HG02938 (cell line): Measurements from ENCODE around the gene SEZ6L.

Source experiments
- ATAC-seq: cut with Tn5 transposase; IDR thresholded peaks from one replicate; pipeline ENCODE4 v1.9.1; 2021; ENCODE audit warnings: mild to moderate bottlenecking, moderate library complexity; ENCODE audit not compliant: unreplicated experiment

SEZ6L gene

GRCh38 chr22:26174280-26174679 is 5.0 kb downstream of the SEZ6L start:
- no peak for ATAC-seq

GRCh38 chr22:26182723-26183122 is 13.5 kb downstream of the SEZ6L start:
- ATAC-seq = no peak

- no peak for ATAC-seq
Observed at GRCh38 chr22:26185190-26185589, 15.9 kb downstream of the SEZ6L start.

- ATAC-seq = no peak
Observed at GRCh38 chr22:26188341-26188740, 19.1 kb downstream of the SEZ6L start.

- no peak for ATAC-seq
Observed at GRCh38 chr22:26194313-26194712, 25.1 kb downstream of the SEZ6L start.

GRCh38 chr22:26194877-26195276 is 25.6 kb downstream of the SEZ6L start:
- no peak for ATAC-seq

GRCh38 chr22:26196657-26197056 is 27.4 kb downstream of the SEZ6L start:
- ATAC-seq = no peak

GRCh38 chr22:26197425-26197824 is 28.2 kb downstream of the SEZ6L start:
- ATAC-seq = no peak

- ATAC-seq = no peak
Observed at GRCh38 chr22:26199665-26200064, 30.4 kb downstream of the SEZ6L start.

- no peak for ATAC-seq
Observed at GRCh38 chr22:26202280-26202924, 33.1 kb downstream of the SEZ6L start.

GRCh38 chr22:26205494-26205893 is 36.2 kb downstream of the SEZ6L start:
- no peak for ATAC-seq

GRCh38 chr22:26210334-26210733 is 41.1 kb downstream of the SEZ6L start:
- ATAC-seq = no peak

- ATAC-seq = no peak
Observed at GRCh38 chr22:26213826-26214225, 44.6 kb downstream of the SEZ6L start.

GRCh38 chr22:26214466-26214865 is 45.2 kb downstream of the SEZ6L start:
- ATAC-seq = no peak

GRCh38 chr22:26215736-26216135 is 46.5 kb downstream of the SEZ6L start:
- ATAC-seq = no peak

GRCh38 chr22:26225207-26225606 is 55.9 kb downstream of the SEZ6L start:
- no peak for ATAC-seq

GRCh38 chr22:26226538-26227297 is 57.5 kb downstream of the SEZ6L start:
- ATAC-seq = no peak

- no peak for ATAC-seq
Observed at GRCh38 chr22:26229910-26230309, 60.6 kb downstream of the SEZ6L start.

GRCh38 chr22:26234296-26234695 is 65.0 kb downstream of the SEZ6L start:
- no peak for ATAC-seq

- no peak for ATAC-seq
Observed at GRCh38 chr22:26235792-26236487, 66.7 kb downstream of the SEZ6L start.

- no peak for ATAC-seq
Observed at GRCh38 chr22:26236991-26237390, 67.7 kb downstream of the SEZ6L start.

- ATAC-seq = no peak
Observed at GRCh38 chr22:26238596-26238995, 69.3 kb downstream of the SEZ6L start.
